ENCODE data around the gene CAPN2. TPM values are rescaled to one million over a fixed set of nuclear protein-coding genes. Genes with fewer than 3 reads are reported as not detected.
"Not testable (repeated sequence)": the region's sequence is repeated elsewhere in the genome, so short reads cannot be mapped to it uniquely, and the experiment has no call there.

The CAPN2 gene
- total RNA-seq, 1 donor from 2014 or later = 135 TPM

DNA sequence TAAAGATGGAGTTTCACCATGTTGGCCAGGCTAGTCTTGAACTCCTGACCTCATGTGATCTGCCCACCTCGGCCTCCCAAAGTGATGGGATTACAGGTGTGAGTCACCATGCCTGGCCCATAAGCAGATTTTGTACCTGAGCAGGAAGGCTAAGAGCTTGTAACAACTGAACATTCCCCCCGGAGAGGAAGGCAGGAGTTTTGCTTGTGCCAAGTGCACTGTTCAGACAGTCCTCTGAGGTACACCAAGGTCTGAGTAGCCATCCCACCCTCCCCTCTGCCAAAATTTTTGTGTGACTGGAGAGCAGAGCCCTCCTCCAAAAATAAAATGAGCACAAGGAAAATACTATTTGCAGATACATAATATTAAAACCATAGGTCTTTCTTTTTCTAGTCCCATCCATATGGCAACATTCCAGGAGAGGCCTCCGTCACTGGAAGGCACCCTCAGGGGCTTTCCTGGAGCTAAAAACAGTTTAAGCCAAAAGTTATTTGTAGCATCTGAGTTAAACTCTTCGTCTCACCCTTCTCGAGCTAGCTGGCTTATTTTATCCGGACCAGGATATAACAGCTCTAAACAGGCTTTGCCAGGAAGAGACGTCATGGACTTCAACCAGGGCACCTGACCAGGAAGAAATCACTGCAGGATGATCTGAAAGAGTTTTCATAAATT is 27.2 kb downstream of the CAPN2 start:
- DNase-seq = peak; percentile 80

DNA sequence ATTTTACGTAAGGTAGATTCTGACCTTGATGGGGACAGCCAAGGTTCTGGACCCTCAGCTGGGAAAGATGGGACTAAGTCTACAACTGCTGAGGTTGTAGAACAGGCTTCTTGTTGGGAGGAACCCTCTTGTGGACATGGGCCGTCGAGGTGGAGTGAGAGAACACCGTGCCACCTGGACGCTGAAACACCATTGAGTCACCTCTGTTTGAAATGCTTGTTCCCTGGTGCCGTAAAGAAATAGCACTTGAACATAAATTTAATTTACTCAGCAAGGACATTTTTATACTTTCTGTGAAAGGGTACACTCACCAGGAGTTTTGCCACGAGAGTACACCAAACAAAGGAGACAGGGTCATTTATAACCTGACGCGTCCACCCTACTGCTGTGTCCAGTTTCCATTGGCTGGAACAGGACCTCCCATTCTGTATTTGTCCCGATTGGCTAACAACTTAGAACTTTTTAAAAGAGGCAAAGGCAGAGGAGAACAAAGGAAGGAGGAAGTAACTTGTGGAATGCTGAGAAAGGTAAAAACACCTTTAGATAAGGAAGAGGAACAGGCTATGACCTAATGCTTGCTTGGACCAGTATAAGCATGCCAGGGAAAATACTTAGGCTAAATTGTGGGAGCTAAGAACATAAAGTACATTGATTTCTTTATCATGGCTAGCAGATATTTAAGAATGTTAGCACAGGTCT is 27.8 kb downstream of the CAPN2 start:
- not testable (repeated sequence) for DNase-seq

DNA sequence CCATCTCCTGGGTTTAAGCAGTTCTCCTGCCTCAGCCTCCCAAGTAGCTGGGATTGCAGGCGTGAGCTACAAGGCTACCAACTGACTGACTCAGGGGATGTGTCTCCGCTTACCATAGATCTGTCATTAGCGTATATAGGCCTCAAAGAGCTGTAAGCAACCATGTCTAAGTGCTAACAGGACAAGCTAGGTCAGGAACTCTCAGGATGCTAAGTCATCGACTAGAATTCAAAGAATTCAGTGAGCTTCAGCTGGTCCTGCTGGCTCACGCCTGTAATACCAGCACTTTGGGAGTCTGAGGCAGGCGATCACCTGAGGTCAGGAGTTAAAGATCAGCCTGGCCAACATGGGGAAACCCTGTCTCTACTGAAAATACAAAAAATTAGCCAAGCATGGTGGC is 29.5 kb downstream of the CAPN2 start:
- DNase-seq = no peak

DNA sequence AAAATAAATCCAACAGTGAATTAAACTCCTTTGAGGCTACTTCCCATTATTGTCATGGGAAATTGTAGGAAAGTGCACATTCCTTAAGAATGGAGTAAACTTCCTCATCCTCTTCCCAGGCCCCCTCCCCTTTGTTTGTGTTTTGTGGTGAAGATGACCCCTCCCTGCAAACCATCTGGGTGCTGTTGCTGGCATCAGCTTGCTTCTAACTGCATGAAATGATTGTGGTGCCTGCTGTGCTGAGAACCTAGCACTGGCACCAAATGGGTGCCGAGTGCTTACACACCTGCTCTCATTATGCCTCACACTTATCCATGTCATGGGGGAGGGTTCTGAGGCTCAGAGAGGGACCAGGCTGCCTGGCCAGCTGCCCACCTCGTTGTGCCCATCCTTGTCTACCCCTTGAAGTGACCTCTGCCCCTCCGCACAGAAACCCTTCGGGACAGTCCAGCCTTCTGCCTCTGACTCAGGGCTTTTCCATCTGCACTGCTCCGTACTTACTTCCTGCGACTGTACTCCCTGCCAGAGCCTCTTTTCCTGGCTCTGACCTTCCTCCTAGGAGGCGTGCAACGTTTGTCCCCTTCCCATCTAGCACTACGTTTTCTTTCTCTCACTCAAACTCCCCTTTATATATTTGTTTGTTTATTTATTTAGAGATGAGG is 30.6 kb downstream of the CAPN2 start:
- no peak for DNase-seq

DNA sequence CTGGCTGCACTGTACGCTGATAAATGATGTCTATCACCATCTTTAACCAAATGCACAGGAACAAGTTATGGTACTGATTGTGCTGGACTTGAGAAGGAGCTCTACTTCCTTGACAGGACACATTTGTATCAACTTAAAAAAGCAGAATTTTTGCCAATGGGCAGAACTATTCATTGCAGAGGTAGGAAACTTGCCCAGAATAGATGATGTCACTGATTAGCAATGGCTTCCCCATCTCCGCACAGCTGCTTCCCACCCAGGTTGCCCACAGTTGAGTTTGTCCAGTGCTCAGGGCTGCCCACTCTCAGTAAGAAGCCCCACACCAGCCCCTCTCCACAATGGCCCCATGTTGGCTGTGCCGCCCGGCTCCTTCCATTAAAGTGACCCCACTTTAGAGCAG is 33.4 kb downstream of the CAPN2 start:
- no peak for DNase-seq

DNA sequence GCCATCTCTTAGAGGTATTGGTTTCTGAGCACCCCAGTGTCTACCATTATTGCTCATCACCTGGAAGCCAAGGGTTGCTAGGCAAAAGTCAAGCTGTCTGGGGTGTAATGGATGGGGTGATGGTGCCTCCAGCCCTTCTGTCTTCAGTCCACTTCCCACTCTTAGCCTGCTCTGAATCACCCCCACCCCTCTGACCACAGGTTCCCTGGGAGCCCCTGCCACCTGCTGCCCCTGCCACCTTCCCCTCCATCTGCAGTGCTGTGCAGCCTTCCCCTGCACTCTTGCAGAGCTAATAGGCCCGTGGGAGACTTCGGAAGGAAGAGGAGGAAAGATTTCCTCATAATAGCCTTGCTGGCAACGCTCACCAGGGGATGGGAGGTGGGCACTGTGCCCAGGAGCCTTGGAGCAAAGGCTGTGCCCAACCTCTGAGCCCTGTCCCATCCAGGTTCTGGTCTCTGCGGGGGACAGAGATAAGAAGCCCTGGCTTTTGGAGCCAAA is 35.5 kb downstream of the CAPN2 start:
- DNase-seq = no peak

DNA sequence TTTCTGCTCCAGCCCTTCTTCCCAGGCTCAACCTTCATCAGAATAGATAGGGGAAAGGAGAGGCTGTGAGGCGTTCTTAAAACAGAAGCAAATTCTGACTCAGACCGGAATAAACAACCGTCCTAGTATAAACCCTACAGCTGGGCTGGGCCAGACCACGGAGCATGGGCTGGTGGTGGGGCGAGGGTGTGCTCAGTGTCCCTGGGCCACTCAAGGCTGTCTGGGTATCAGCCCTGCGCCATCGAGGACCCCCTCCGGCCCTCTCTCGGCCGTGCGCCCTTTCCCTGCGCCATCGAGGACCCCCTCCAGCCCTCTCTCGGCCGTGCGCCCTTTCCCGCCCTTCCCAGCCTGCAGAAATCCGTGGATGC is 36.0 kb downstream of the CAPN2 start:
- no peak for DNase-seq

DNA sequence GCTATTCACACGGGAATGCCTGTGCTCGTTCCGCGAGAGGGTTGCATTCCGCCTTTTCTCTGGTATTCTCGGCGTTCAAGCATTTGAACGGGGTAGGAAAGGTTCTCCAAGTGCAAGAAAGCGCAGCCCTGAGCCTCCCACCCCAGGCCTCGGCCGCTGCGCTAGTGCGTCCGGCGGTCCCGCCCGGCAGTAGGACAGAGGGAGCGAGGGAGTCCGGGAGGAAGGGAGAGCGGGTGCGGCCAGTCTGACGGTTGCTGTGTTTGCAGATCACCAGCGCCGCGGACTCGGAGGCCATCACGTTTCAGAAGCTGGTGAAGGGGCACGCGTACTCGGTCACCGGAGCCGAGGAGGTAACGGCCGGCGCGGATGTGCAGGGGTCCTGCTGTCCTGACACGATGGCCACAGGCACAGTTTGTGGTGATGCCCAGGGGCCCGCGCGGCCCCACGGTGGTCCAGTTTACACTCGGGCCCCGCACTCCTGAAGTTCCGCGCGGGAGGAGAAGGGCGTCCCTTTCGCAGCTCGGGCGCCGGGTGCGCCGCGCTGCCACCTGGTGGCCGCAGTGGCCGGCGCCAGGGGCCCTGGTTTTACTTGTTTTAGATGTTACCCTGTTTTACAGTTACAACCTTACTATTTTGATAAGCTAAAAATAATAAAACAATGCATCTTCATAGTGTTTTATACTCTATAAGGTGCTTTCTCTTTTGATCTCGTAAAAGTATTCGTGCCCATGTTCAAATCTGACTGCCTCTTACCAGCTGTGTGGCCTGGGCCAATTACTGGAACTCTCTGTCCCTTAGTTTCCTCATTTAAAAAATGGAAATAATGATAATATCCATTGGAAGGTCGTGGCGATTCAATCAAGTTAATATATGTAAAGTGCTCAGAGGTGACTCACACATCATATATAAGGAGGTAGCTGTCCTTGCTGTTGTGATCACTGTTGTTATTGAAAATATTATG is 36.7 kb downstream of the CAPN2 start:
- peak; percentile 83 for DNase-seq

DNA sequence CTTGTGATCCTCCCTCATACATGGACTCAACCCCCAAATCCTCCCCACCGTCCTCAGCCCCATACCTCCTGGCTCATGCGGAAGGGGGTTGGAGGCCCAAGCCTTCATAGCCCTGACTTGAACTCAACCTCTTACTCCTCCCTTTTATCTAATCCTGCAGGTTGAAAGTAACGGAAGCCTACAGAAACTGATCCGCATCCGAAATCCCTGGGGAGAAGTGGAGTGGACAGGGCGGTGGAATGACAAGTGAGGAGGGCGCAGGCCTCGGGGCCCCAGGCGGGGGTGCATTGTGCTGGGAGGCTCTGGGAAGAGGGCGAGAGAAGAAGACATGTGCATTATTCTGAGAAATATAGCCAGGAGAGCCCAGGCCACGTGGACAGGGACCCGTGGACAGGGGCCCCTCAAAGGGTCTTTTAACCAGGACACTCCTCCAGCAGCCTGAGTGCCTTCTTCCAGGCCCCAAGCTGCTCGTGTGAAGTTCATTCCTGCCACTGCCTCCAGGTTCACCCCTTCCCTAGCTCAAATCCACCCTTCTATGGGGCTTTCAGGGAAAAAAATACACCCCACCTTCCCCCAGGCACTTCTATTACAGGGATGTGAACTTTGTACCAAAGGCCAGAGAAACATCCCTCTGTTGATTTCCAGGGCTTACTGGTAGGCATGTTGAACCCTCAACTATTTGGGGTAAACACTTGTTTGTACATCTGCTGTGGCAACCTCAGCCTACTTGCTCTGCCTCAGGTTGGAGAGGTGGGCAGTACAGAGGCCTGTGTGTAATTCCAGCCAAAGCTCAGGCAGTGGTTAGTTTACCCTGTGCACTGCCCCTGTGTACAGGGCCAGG is 38.6 kb downstream of the CAPN2 start:
- DNase-seq = no peak

DNA sequence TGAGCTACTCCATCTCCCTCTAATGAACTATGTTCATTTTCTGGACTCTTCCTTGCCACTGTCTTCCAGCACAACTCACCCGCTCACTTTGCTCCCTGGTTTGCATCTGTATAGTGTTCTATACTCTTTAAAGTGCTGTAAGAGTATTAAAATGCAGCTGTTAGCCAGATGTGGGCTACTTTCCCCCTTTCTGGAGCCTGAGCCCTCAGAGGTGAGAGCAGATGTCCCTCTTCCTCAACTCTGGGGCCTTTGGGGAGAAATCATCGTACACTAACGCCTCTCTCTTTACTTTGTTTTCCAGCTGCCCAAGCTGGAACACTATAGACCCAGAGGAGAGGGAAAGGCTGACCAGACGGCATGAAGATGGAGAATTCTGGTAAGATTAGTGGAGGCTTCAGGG is 39.4 kb downstream of the CAPN2 start:
- peak; percentile 55 for DNase-seq

DNA sequence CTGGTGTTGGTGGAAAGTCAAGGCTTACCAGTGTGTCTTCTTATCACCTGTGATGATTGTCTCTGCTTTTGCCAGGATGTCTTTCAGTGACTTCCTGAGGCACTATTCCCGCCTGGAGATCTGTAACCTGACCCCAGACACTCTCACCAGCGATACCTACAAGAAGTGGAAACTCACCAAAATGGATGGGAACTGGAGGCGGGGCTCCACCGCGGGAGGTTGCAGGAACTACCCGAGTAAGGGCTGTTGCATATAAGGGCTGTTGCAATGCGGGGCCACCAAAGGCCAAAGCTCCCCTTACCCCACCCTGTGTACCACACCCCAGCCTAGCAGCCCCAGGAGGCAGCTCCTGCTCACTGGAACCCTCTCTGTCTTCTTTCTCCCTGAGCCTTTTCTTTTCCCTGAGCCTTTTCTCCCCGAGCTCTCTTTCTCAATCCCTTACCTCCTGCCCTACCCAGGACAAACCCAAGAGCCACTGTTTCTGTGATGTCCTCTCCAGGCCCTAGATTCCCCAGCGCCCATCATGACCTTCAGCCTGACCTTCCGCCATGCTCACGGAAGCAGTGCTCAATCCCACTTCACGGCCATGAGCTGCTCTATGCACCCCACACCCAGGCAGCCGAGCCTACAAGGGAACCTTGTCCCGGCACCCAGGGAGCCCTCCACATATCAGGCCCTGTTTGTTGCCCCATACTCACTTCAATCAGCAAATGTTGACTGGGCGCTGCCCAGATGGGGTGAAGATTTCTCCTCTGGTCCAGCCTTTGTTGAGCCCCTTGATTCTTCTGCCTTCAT is 40.6 kb downstream of the CAPN2 start:
- DNase-seq = no peak

DNA sequence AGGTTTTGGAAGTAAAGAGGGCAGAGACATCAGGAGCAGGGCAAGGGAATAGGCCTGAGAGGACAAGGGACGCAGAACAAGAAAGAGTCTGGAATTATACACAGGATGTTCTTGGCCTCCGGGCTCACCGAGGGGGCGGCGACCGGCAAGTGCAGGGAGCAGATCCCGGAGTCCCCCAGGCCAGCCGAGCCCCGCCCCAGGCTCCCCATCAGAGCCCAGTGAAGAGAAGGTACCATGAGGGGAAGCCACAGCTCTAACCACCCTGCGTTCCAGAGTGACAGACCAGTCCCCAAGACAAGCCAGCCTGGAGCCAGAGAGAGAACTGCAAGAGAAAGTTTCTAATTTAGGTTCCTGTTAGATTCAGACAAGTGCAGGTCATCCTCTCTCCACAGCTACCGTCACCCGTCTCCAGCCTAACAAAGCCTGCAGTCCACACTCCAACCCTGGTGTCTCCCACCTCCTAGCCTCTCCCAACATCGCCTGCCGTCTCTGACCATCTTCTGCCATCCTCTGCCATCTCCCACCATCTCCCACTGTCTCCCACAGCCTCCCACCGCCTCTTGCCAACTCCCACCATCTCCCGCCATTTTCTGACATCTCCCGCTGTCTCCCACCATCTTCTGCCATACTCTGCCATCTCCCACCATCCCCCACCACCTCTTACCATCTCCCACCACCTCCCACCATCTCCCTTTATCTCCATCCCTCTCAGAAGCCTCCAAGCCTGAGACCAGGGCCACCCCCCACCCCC is 42.5 kb downstream of the CAPN2 start:
- DNase-seq = no peak

DNA sequence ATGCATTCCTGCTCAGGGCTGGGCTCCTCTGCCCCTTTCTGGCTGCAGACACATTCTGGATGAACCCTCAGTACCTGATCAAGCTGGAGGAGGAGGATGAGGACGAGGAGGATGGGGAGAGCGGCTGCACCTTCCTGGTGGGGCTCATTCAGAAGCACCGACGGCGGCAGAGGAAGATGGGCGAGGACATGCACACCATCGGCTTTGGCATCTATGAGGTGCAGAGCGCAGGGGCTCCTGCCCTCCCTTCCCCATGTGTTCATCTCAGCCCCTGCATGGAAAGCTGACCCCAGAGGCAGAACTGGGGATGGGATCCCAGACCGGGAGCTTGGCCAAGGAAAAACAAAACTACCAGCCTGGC is 43.1 kb downstream of the CAPN2 start:
- no peak for DNase-seq

DNA sequence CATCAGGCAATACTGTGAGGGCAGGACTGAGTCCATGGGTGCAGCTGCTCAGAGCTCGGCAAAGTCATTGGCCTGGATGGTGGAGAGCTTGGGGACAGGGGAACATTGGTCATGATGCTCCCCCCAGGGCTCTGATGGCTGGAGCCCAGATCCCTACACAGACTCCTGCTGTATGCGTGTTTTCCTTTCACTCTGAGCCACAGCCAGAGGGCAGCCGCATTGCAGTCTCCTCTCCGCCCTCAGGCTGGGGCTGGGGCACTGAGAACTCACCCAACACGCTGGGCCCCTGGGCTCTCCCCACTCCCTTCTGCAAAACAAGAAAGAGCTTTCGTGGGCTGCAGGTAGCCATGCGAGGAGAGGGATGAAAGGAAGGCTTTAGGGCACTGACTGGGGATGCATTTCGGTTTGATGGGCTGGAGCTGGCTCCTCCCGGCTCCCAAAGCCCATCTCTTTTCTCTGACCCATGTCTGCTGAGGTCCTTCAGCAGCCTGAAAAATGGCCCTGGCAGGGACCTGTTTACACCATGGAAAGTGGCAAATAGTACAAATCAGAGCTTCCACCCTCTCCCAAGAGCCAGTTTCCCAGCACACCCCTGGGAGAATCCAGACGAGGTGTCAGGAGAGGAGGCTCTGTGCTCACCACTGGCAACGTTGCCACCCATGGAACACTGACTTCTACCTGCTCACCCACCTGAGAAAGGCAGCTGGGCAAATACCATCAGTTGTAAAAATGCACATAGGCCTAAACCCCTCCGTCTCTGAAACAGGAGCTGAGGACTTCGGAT is 43.8 kb downstream of the CAPN2 start:
- no peak for DNase-seq

DNA sequence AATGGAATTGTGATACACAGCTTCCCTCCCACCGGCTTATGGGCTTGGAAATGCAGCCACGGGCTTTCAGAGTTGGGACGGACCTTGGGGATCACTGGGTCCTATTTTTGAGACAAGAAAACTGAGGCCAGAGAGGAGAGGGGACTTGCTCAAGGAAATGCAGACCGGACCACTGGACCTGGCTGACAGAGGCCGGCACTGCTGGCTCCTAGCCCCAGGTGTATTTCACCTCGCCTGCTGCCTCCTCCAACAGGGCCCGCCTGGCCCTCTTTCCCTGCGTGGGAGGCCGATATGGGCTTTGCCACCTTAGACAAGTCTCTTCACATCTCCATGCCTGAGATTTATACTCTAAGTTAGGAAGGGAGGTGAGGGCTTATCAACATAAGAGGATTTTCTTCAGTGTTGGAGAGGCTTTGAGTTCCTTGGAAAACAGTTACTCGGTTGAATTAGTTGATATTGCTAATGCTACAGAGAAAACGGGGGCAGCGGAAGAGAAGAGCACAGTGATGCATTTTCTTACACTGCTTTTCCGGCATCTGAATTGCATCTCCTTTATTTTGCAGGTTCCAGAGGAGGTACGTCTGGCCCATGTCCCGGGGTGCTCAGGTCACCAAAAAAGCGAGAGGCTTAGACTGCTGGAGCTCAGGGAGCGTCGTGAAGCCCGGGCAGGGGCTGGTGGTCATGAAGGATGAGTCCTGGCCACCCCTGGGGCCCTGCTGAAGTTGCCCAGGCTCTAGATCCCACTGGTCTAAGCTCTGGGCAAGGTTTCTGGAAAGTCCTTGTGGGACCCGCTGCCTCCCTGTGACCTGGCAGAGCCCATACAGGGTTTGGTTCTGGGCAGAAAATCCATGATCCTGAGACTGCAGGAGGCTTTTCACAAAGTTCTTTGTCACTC is 44.7 kb downstream of the CAPN2 start:
- DNase-seq = no peak

DNA sequence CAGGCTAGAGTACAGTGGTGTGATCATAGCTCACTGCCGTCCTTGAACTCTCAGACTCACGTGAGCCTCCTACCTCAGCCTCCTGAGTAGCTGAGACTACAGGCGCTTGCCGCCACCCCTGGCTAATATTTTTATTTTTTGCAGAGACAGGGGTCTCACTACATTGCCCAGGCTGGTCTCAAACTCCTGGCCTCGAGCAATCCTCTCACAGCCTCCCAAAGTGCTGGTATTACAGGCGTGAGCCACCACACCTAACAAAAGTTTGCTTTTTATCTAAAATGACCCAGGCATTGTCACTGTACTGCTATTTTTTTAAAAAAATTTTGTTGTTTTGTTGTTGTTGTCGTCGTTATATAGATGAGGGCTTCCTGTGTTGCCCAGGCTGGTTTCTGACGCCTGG is 46.4 kb downstream of the CAPN2 start:
- no peak for DNase-seq

DNA sequence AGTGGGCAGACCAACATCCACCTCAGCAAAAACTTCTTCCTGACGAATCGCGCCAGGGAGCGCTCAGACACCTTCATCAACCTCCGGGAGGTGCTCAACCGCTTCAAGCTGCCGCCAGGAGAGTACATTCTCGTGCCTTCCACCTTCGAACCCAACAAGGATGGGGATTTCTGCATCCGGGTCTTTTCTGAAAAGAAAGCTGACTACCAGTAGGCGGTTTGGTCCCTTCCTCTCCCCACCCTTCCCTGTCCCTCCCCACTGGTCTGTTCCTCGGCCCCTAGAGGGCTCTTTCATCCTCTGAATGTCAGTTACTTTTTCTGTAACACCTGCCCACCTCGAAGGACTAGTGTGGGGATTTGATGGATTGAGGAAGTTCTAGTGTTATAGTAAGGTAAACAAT is 46.9 kb downstream of the CAPN2 start:
- no peak for DNase-seq

DNA sequence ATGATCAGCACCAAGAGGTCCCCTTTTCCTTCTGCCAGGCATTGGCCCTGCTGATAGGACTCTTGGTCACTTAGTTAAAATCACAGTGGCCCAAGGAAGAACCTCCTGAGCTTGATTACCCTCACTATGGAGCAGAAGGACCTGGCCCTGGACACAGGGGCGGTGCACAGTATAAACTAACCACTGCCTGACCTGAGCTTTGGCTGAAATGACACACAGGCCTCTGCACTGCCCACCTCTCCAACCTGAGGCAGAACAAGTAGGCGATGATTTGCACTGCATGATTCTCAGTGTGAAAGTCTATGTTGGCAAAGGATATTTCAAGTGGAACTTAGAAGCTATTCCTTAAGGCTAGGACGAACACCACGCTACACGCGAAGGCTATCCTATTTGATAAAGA is 48.5 kb downstream of the CAPN2 start:
- no peak for DNase-seq

Data from tongue (tissue), 2 donors.